Measurements from ENCODE around the gene P2RX7. TPM values are rescaled to one million over a fixed set of nuclear protein-coding genes. Genes with fewer than 3 reads are reported as not detected.

P2RX7 gene
- total RNA-seq, 1 donor from 2014 or later, result 0.07 TPM

GRCh38 chr12:121131941-121132341 lies 735 bp upstream of the P2RX7 start:
- Histone ChIP-seq H4K20me1 (ENCODE audit: insufficient read depth, low read length) (no peaks in the 10 kb centered on the region), H3K4me1 (ENCODE audit: insufficient read depth, low read length) (peaks cover 7% of the 10 kb centered on the region), H3K9ac (ENCODE audit: low read length) (no peak overlapping the region), H3K27ac (ENCODE audit: low read depth, low read length) (no peak overlapping the region), H3K36me3 (ENCODE audit: insufficient read depth, low read length) (no peaks in the 10 kb centered on the region), H3K9me3 (ENCODE audit: insufficient read depth, low read depth, low read length) (no peaks in the 10 kb centered on the region), H3K4me3 (ENCODE audit: insufficient read depth, low read depth, low read length) (no peak overlapping the region), H3K4me2 (ENCODE audit: low read length) (no peak overlapping the region), H3K27me3 (ENCODE audit: insufficient read depth, low read length) (peaks cover 18% of the 10 kb centered on the region), H3K79me2 (ENCODE audit: insufficient read depth, low read length) (no peaks in the 10 kb centered on the region), H2AFZ (ENCODE audit: low read depth, low read length) (no peak overlapping the region)
- DNase-seq (ENCODE audit: low read depth), result no peak
- TF ChIP-seq CTCF (IDR thresholded peaks at IDR 0.05; ENCODE audit: insufficient read depth, low read depth, low read length), result no peak
- TF ChIP-seq EZH2 (IDR thresholded peaks at IDR 0.05; ENCODE audit: insufficient read depth, low read length), result no peak
- FAIRE-seq, result no peak
- Mint-ChIP-seq H3K4me3 (ENCODE audit: unreplicated experiment) (no peak overlapping the region), H3K9me3 (ENCODE audit: unreplicated experiment) (peaks cover 2% of the 10 kb centered on the region), H3K36me3 (ENCODE audit: low read depth, unreplicated experiment) (no peaks in the 10 kb centered on the region), H3K4me1 (ENCODE audit: low read depth, unreplicated experiment) (peaks cover 6% of the 10 kb centered on the region), H3K27ac (ENCODE audit: unreplicated experiment) (no peak overlapping the region), H3K27me3 (ENCODE audit: low read depth, unreplicated experiment) (peaks cover 28% of the 10 kb centered on the region)

- Histone ChIP-seq H3K4me2 (ENCODE audit: low read length) (no peak overlapping the region), H3K27ac (ENCODE audit: low read depth, low read length) (no peak overlapping the region), H3K9ac (ENCODE audit: low read length) (no peak overlapping the region), H2AFZ (ENCODE audit: low read depth, low read length) (no peak overlapping the region), H3K36me3 (ENCODE audit: insufficient read depth, low read length) (no peaks in the 10 kb centered on the region), H3K27me3 (ENCODE audit: insufficient read depth, low read length) (peaks cover 11% of the 10 kb centered on the region), H4K20me1 (ENCODE audit: insufficient read depth, low read length) (no peaks in the 10 kb centered on the region), H3K4me1 (ENCODE audit: insufficient read depth, low read length) (peaks cover 7% of the 10 kb centered on the region), H3K79me2 (ENCODE audit: insufficient read depth, low read length) (no peaks in the 10 kb centered on the region), H3K9me3 (ENCODE audit: insufficient read depth, low read depth, low read length) (no peaks in the 10 kb centered on the region), H3K4me3 (ENCODE audit: insufficient read depth, low read depth, low read length) (no peak overlapping the region)
- H3K4me1 Mint-ChIP-seq (ENCODE audit: low read depth, unreplicated experiment), result peaks cover 6% of the 10 kb centered on the region
- DNase-seq (ENCODE audit: low read depth) (no peak), FAIRE-seq (no peak)
- no peak for TF ChIP-seq CTCF (IDR thresholded peaks at IDR 0.05; ENCODE audit: insufficient read depth, low read depth, low read length)
- H3K4me3 Mint-ChIP-seq (ENCODE audit: unreplicated experiment), result no peak overlapping the region
- H3K27me3 Mint-ChIP-seq (ENCODE audit: low read depth, unreplicated experiment), result peaks cover 23% of the 10 kb centered on the region
- H3K27ac Mint-ChIP-seq (ENCODE audit: unreplicated experiment), result no peak overlapping the region
- H3K9me3 Mint-ChIP-seq (ENCODE audit: unreplicated experiment), result peaks cover 2% of the 10 kb centered on the region
- no peaks in the 10 kb centered on the region for H3K36me3 Mint-ChIP-seq (ENCODE audit: low read depth, unreplicated experiment)
Observed at GRCh38 chr12:121133838-121134237, 1.2 kb downstream of the P2RX7 start.

GRCh38 chr12:121135320-121135719 lies 2.6 kb downstream of the P2RX7 start:
- H3K27me3 Mint-ChIP-seq (ENCODE audit: low read depth, unreplicated experiment), result peaks cover 23% of the 10 kb centered on the region
- no peaks in the 10 kb centered on the region for H3K9me3 ChIP-seq (ENCODE audit: insufficient read depth, low read depth, low read length)
- TF ChIP-seq EZH2 (IDR thresholded peaks at IDR 0.05; ENCODE audit: insufficient read depth, low read length) (no peak), CTCF (IDR thresholded peaks at IDR 0.05; ENCODE audit: insufficient read depth, low read depth, low read length) (no peak)
- H4K20me1 ChIP-seq (ENCODE audit: insufficient read depth, low read length), result no peaks in the 10 kb centered on the region
- H3K9ac ChIP-seq (ENCODE audit: low read length), result no peak overlapping the region
- H3K4me3 ChIP-seq (ENCODE audit: insufficient read depth, low read depth, low read length), result no peak overlapping the region
- peaks cover 7% of the 10 kb centered on the region for H3K27me3 ChIP-seq (ENCODE audit: insufficient read depth, low read length)
- no peak overlapping the region for H3K4me2 ChIP-seq (ENCODE audit: low read length)
- FAIRE-seq (no peak), DNase-seq (ENCODE audit: low read depth) (no peak)
- no peaks in the 10 kb centered on the region for H3K9me3 Mint-ChIP-seq (ENCODE audit: unreplicated experiment)
- H3K4me3 Mint-ChIP-seq (ENCODE audit: unreplicated experiment), result no peak overlapping the region
- H3K4me1 ChIP-seq (ENCODE audit: insufficient read depth, low read length), result peaks cover 7% of the 10 kb centered on the region
- no peaks in the 10 kb centered on the region for H3K79me2 ChIP-seq (ENCODE audit: insufficient read depth, low read length)
- H3K4me1 Mint-ChIP-seq (ENCODE audit: low read depth, unreplicated experiment), result peaks cover 6% of the 10 kb centered on the region
- H2AFZ ChIP-seq (ENCODE audit: low read depth, low read length), result no peak overlapping the region
- no peak overlapping the region for H3K27ac ChIP-seq (ENCODE audit: low read depth, low read length)
- H3K36me3 Mint-ChIP-seq (ENCODE audit: low read depth, unreplicated experiment), result no peaks in the 10 kb centered on the region
- H3K27ac Mint-ChIP-seq (ENCODE audit: unreplicated experiment), result no peak overlapping the region
- no peaks in the 10 kb centered on the region for H3K36me3 ChIP-seq (ENCODE audit: insufficient read depth, low read length)
